Activated naive CD8-positive, alpha-beta T cell treated with anti-CD3 and anti-CD28 coated beads, Interleukin-2, amount 50 U/mL, for 24 hours (primary cell): Measurements from ENCODE around the gene BANK1.

Source experiments
- ATAC-seq: fragments of 150-1000 bp; cut with Tn5 transposase; one replicate; pipeline ENCODE4 v1.10.0; 2021
- DNase-seq: peaks from one replicate; pipeline ENCODE4 v3.0.0; 2021
- H3K27ac Mint-ChIP-seq: one replicate; pipeline ENCODE4 v1.8.0; 2021; ENCODE audit warnings: mild to moderate bottlenecking, mixed read lengths
- H3K27me3 Mint-ChIP-seq: one replicate; pipeline ENCODE4 v1.8.0; 2021; ENCODE audit warnings: mixed read lengths
- H3K36me3 Mint-ChIP-seq: one replicate; pipeline ENCODE4 v1.8.0; 2021; ENCODE audit warnings: low read depth, mixed read lengths
- H3K4me1 Mint-ChIP-seq: one replicate; pipeline ENCODE4 v1.8.0; 2021; ENCODE audit warnings: mixed read lengths
- H3K4me3 Mint-ChIP-seq: one replicate; pipeline ENCODE4 v1.8.0; 2021; ENCODE audit warnings: mild to moderate bottlenecking, moderate library complexity, mixed read lengths
- H3K9me3 Mint-ChIP-seq: one replicate; pipeline ENCODE4 v1.8.0; 2021; ENCODE audit warnings: mixed read lengths

BANK1 gene

GRCh38 chr4:101948951-101949350 is 158.4 kb downstream of the BANK1 start:
- Mint-ChIP-seq H3K4me1 (no peaks in the 10 kb centered on the region), H3K36me3 (no peaks in the 10 kb centered on the region), H3K9me3 (no peaks in the 10 kb centered on the region), H3K27me3 (no peaks in the 10 kb centered on the region), H3K27ac (no peak overlapping the region), H3K4me3 (no peak overlapping the region)
- no peak for DNase-seq
- ATAC-seq, result no peak

- Mint-ChIP-seq H3K27me3 (no peaks in the 10 kb centered on the region), H3K27ac (no peak overlapping the region)
Observed at GRCh38 chr4:101950258-101950979, 159.9 kb downstream of the BANK1 start.

GRCh38 chr4:101952985-101953384 is 162.5 kb downstream of the BANK1 start:
- no peaks in the 10 kb centered on the region for H3K36me3 Mint-ChIP-seq
- ATAC-seq, result no peak
- no peak for DNase-seq
- no peak overlapping the region for H3K27ac Mint-ChIP-seq
- H3K9me3 Mint-ChIP-seq, result no peaks in the 10 kb centered on the region
- H3K4me3 Mint-ChIP-seq, result no peak overlapping the region
- H3K4me1 Mint-ChIP-seq, result no peaks in the 10 kb centered on the region
- H3K27me3 Mint-ChIP-seq, result no peaks in the 10 kb centered on the region

More at GRCh38 chr4:101950258-101950979, 159.9 kb downstream of the BANK1 start:
- Mint-ChIP-seq H3K36me3 (no peaks in the 10 kb centered on the region), H3K4me3 (no peak overlapping the region), H3K4me1 (no peaks in the 10 kb centered on the region), H3K9me3 (no peaks in the 10 kb centered on the region)
- no peak for ATAC-seq
- no peak for DNase-seq

GRCh38 chr4:101953949-101954348 is 163.4 kb downstream of the BANK1 start:
- ATAC-seq (no peak), DNase-seq (no peak)
- no peaks in the 10 kb centered on the region for H3K27me3 Mint-ChIP-seq
- no peaks in the 10 kb centered on the region for H3K36me3 Mint-ChIP-seq
- H3K9me3 Mint-ChIP-seq, result no peaks in the 10 kb centered on the region
- no peak overlapping the region for H3K27ac Mint-ChIP-seq
- H3K4me1 Mint-ChIP-seq, result no peaks in the 10 kb centered on the region
- no peak overlapping the region for H3K4me3 Mint-ChIP-seq

GRCh38 chr4:101954351-101954750 is 163.8 kb downstream of the BANK1 start:
- DNase-seq (no peak), ATAC-seq (no peak)
- H3K36me3 Mint-ChIP-seq, result no peaks in the 10 kb centered on the region
- no peak overlapping the region for H3K4me3 Mint-ChIP-seq
- no peaks in the 10 kb centered on the region for H3K27me3 Mint-ChIP-seq
- no peaks in the 10 kb centered on the region for H3K4me1 Mint-ChIP-seq
- no peak overlapping the region for H3K27ac Mint-ChIP-seq
- no peaks in the 10 kb centered on the region for H3K9me3 Mint-ChIP-seq

- H3K36me3 Mint-ChIP-seq, result no peaks in the 10 kb centered on the region
- no peak for DNase-seq
- no peak overlapping the region for H3K4me3 Mint-ChIP-seq
- H3K9me3 Mint-ChIP-seq, result no peaks in the 10 kb centered on the region
- no peaks in the 10 kb centered on the region for H3K4me1 Mint-ChIP-seq
- H3K27ac Mint-ChIP-seq, result no peak overlapping the region
- no peak for ATAC-seq
- no peaks in the 10 kb centered on the region for H3K27me3 Mint-ChIP-seq
Observed at GRCh38 chr4:101954975-101955678, 164.6 kb downstream of the BANK1 start.

GRCh38 chr4:101956068-101956825 is 165.7 kb downstream of the BANK1 start:
- H3K4me1 Mint-ChIP-seq, result no peaks in the 10 kb centered on the region
- H3K36me3 Mint-ChIP-seq, result no peaks in the 10 kb centered on the region
- no peak overlapping the region for H3K27ac Mint-ChIP-seq
- H3K4me3 Mint-ChIP-seq, result no peak overlapping the region
- no peaks in the 10 kb centered on the region for H3K27me3 Mint-ChIP-seq
- no peaks in the 10 kb centered on the region for H3K9me3 Mint-ChIP-seq
- ATAC-seq (no peak), DNase-seq (no peak)

GRCh38 chr4:101958547-101958946 is 168.0 kb downstream of the BANK1 start:
- Mint-ChIP-seq H3K36me3 (no peaks in the 10 kb centered on the region), H3K27me3 (no peaks in the 10 kb centered on the region), H3K27ac (no peak overlapping the region), H3K4me3 (no peak overlapping the region), H3K4me1 (no peaks in the 10 kb centered on the region), H3K9me3 (no peaks in the 10 kb centered on the region)
- ATAC-seq (no peak), DNase-seq (no peak)

- Mint-ChIP-seq H3K27me3 (no peaks in the 10 kb centered on the region), H3K4me3 (no peak overlapping the region), H3K9me3 (no peaks in the 10 kb centered on the region), H3K36me3 (no peaks in the 10 kb centered on the region), H3K27ac (no peak overlapping the region), H3K4me1 (no peaks in the 10 kb centered on the region)
- ATAC-seq (no peak), DNase-seq (no peak)
Observed at GRCh38 chr4:101960431-101960830, 169.9 kb downstream of the BANK1 start.

GRCh38 chr4:101961144-101961543 is 170.6 kb downstream of the BANK1 start:
- Mint-ChIP-seq H3K9me3 (no peaks in the 10 kb centered on the region), H3K27ac (no peak overlapping the region), H3K4me3 (no peak overlapping the region), H3K4me1 (no peaks in the 10 kb centered on the region), H3K27me3 (no peaks in the 10 kb centered on the region), H3K36me3 (no peaks in the 10 kb centered on the region)
- DNase-seq, result no peak
- no peak for ATAC-seq

- ATAC-seq, result no peak
- Mint-ChIP-seq H3K27ac (no peak overlapping the region), H3K4me1 (peaks cover 4% of the 10 kb centered on the region), H3K9me3 (no peaks in the 10 kb centered on the region), H3K36me3 (no peaks in the 10 kb centered on the region), H3K4me3 (no peak overlapping the region), H3K27me3 (no peaks in the 10 kb centered on the region)
- no peak for DNase-seq
Observed at GRCh38 chr4:101967697-101968346, 177.3 kb downstream of the BANK1 start.

- no peak overlapping the region for H3K4me3 Mint-ChIP-seq
- no peaks in the 10 kb centered on the region for H3K9me3 Mint-ChIP-seq
- H3K27ac Mint-ChIP-seq, result no peak overlapping the region
- DNase-seq, result no peak
- H3K36me3 Mint-ChIP-seq, result no peaks in the 10 kb centered on the region
- no peak for ATAC-seq
- peaks cover 4% of the 10 kb centered on the region for H3K4me1 Mint-ChIP-seq
- H3K27me3 Mint-ChIP-seq, result no peaks in the 10 kb centered on the region
Observed at GRCh38 chr4:101968364-101968763, 177.8 kb downstream of the BANK1 start.

- DNase-seq (no peak), ATAC-seq (no peak)
- Mint-ChIP-seq H3K27ac (no peak overlapping the region), H3K4me1 (peaks cover 4% of the 10 kb centered on the region), H3K36me3 (no peaks in the 10 kb centered on the region), H3K9me3 (no peaks in the 10 kb centered on the region), H3K27me3 (no peaks in the 10 kb centered on the region), H3K4me3 (no peak overlapping the region)
Observed at GRCh38 chr4:101969965-101970364, 179.4 kb downstream of the BANK1 start.

GRCh38 chr4:101970547-101971155 is 180.1 kb downstream of the BANK1 start:
- no peak for ATAC-seq
- Mint-ChIP-seq H3K9me3 (no peaks in the 10 kb centered on the region), H3K36me3 (no peaks in the 10 kb centered on the region), H3K4me1 (peaks cover 4% of the 10 kb centered on the region), H3K27me3 (no peaks in the 10 kb centered on the region), H3K27ac (no peak overlapping the region), H3K4me3 (no peak overlapping the region)
- DNase-seq, result no peak
